SH-SY5Y (cell line): ENCODE results near the gene RBM6.

ENCODE experiments used
- GATA2 ChIP-seq: IDR thresholded peaks from 2 replicates; pipeline ENCODE4 v1.6.1; 2011; ENCODE audit warnings: mild to moderate bottlenecking, low read depth, low read length
- GATA3 ChIP-seq: IDR thresholded peaks from 2 replicates; pipeline ENCODE4 v1.6.1; 2011; ENCODE audit warnings: low read depth, mild to moderate bottlenecking, low read length, moderate library complexity

DNA sequence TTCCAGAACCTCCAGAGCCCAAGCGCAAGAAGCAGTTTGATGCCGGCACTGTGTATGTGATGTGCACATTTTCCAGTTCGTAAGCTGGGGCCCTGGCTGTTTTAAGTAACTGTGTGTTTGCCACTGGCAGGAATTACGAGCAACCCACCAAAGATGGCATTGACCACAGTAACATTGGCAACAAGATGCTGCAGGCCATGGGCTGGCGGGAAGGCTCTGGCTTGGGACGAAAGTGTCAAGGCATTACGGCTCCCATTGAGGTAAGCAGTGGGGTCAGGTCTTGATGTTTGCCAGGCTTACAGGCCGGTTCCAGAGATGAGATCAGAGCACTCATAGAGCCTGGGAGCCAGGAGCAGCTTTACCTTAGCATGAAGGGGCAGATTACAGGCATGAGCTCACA lies 177.2 kb downstream of the RBM6 start:
- no peak for TF ChIP-seq GATA2
- TF ChIP-seq GATA3: no peak
